HAP-1 (cell line): ENCODE measurements around the gene SMARCA4.

Experiments used
- DNase-seq, 2 experiments: peaks; one replicate each; pipeline ENCODE4 v3.0.0-alpha.2; 2016 to 2020; ENCODE audit warnings: low spot score in 2 of 2
- H3K27me3 ChIP-seq: fragments of 250-450 bp; sonication (Bioruptor Pico); 2 replicates; pipeline ENCODE4 v1.5.1; 2020; ENCODE audit warnings: low read depth, mild to moderate bottlenecking, moderate library complexity
- H3K36me3 ChIP-seq: fragments of 250-450 bp; sonication (Bioruptor Pico); replicated peaks from 2 replicates; pipeline ENCODE4 v1.5.1; 2020; ENCODE audit warnings: mild to moderate bottlenecking
- H3K4me1 ChIP-seq: fragments of 250-450 bp; sonication (Bioruptor Pico); 2 replicates; pipeline ENCODE4 v1.5.1; 2020; ENCODE audit warnings: mild to moderate bottlenecking
- H3K4me3 ChIP-seq: fragments of 250-450 bp; sonication (Bioruptor Pico); 2 replicates; pipeline ENCODE4 v1.5.1; 2020; ENCODE audit warnings: mild to moderate bottlenecking, moderate library complexity
- H3K9me3 ChIP-seq: fragments of 250-450 bp; sonication (Bioruptor Pico); 2 replicates; pipeline ENCODE4 v1.5.1; 2020; ENCODE audit warnings: mild to moderate bottlenecking, moderate library complexity
- in situ Hi-C: fragments of 300-500 bp; cut with MboI; formaldehyde crosslinking; loops from 3 replicates; pipeline ENCODE4 v1.14.3; 2020; ENCODE audit warnings: low sequenced_read_pairs, inconsistent platforms, mixed read lengths

Gene SMARCA4

GRCh38 chr19:11028146-11028545 is 67.3 kb downstream of the SMARCA4 start:
- no peak for DNase-seq
- no peak overlapping the region for H3K4me3 ChIP-seq
- in situ Hi-C loops = no loop called here
- H3K9me3 ChIP-seq = no peaks in the 10 kb centered on the region
- H3K27me3 ChIP-seq = no peaks in the 10 kb centered on the region
- peaks cover 90% of the 10 kb centered on the region for H3K36me3 ChIP-seq
- H3K4me1 ChIP-seq = no peaks in the 10 kb centered on the region

- H3K36me3 ChIP-seq = peaks cover 98% of the 10 kb centered on the region
- H3K4me1 ChIP-seq = no peaks in the 10 kb centered on the region
- H3K9me3 ChIP-seq = no peaks in the 10 kb centered on the region
- no peak for DNase-seq
- H3K27me3 ChIP-seq = no peaks in the 10 kb centered on the region
- no peak overlapping the region for H3K4me3 ChIP-seq
- in situ Hi-C loops = no loop called here
Observed at GRCh38 chr19:11031421-11032070, 70.7 kb downstream of the SMARCA4 start.

- in situ Hi-C loops = no loop called here
- no peaks in the 10 kb centered on the region for H3K9me3 ChIP-seq
- H3K4me3 ChIP-seq = no peak overlapping the region
Observed at GRCh38 chr19:11033251-11033650, 72.4 kb downstream of the SMARCA4 start.

GRCh38 chr19:11033763-11034162 is 72.9 kb downstream of the SMARCA4 start:
- in situ Hi-C loops = no loop called here
- Histone ChIP-seq H3K36me3 (peaks cover 97% of the 10 kb centered on the region), H3K27me3 (no peaks in the 10 kb centered on the region), H3K9me3 (no peaks in the 10 kb centered on the region), H3K4me1 (no peaks in the 10 kb centered on the region), H3K4me3 (no peak overlapping the region)
- DNase-seq = no peak

More at GRCh38 chr19:11033251-11033650, 72.4 kb downstream of the SMARCA4 start:
- no peak for DNase-seq
- peaks cover 97% of the 10 kb centered on the region for H3K36me3 ChIP-seq
- H3K4me1 ChIP-seq = no peaks in the 10 kb centered on the region
- H3K27me3 ChIP-seq = no peaks in the 10 kb centered on the region

- H3K36me3 ChIP-seq = peaks cover 97% of the 10 kb centered on the region
- no peaks in the 10 kb centered on the region for H3K4me1 ChIP-seq
- in situ Hi-C loops = no loop called here
- DNase-seq = no peak
- no peaks in the 10 kb centered on the region for H3K9me3 ChIP-seq
- H3K27me3 ChIP-seq = no peaks in the 10 kb centered on the region
- H3K4me3 ChIP-seq = no peak overlapping the region
Observed at GRCh38 chr19:11034449-11035213, 73.8 kb downstream of the SMARCA4 start.

GRCh38 chr19:11035441-11036377 is 74.9 kb downstream of the SMARCA4 start:
- in situ Hi-C loops = no loop called here
- peak; percentile 47 to 92 for DNase-seq
- H3K4me3 ChIP-seq = no peak overlapping the region
- no peaks in the 10 kb centered on the region for H3K9me3 ChIP-seq
- peaks cover 93% of the 10 kb centered on the region for H3K36me3 ChIP-seq
- no peaks in the 10 kb centered on the region for H3K27me3 ChIP-seq
- H3K4me1 ChIP-seq = no peaks in the 10 kb centered on the region

GRCh38 chr19:11038511-11038910 is 77.7 kb downstream of the SMARCA4 start:
- Histone ChIP-seq H3K9me3 (no peaks in the 10 kb centered on the region), H3K36me3 (peaks cover 88% of the 10 kb centered on the region), H3K4me3 (no peak overlapping the region), H3K4me1 (no peaks in the 10 kb centered on the region), H3K27me3 (no peaks in the 10 kb centered on the region)
- DNase-seq = no peak
- in situ Hi-C loops = no loop called here

- H3K4me1 ChIP-seq = no peaks in the 10 kb centered on the region
- peaks cover 72% of the 10 kb centered on the region for H3K36me3 ChIP-seq
- H3K27me3 ChIP-seq = no peaks in the 10 kb centered on the region
- in situ Hi-C loops = no loop called here
- no peaks in the 10 kb centered on the region for H3K9me3 ChIP-seq
- H3K4me3 ChIP-seq = no peak overlapping the region
- DNase-seq = no peak
Observed at GRCh38 chr19:11041194-11041593, 80.4 kb downstream of the SMARCA4 start.

GRCh38 chr19:11041966-11042627 is 81.3 kb downstream of the SMARCA4 start:
- Histone ChIP-seq H3K27me3 (no peaks in the 10 kb centered on the region), H3K4me1 (no peaks in the 10 kb centered on the region), H3K4me3 (no peak overlapping the region), H3K36me3 (peaks cover 63% of the 10 kb centered on the region), H3K9me3 (no peaks in the 10 kb centered on the region)
- in situ Hi-C loops = no loop called here
- no peak for DNase-seq

GRCh38 chr19:11044431-11044830 is 83.6 kb downstream of the SMARCA4 start:
- no peaks in the 10 kb centered on the region for H3K9me3 ChIP-seq
- H3K36me3 ChIP-seq = peaks cover 47% of the 10 kb centered on the region
- no peak overlapping the region for H3K4me3 ChIP-seq
- H3K4me1 ChIP-seq = no peaks in the 10 kb centered on the region
- H3K27me3 ChIP-seq = no peaks in the 10 kb centered on the region
- in situ Hi-C loops = no loop called here
- DNase-seq = no peak

GRCh38 chr19:11045536-11045935 is 84.7 kb downstream of the SMARCA4 start:
- H3K4me3 ChIP-seq = no peak overlapping the region
- in situ Hi-C loops = no loop called here
- peaks cover 43% of the 10 kb centered on the region for H3K36me3 ChIP-seq
- no peaks in the 10 kb centered on the region for H3K27me3 ChIP-seq
- no peaks in the 10 kb centered on the region for H3K9me3 ChIP-seq
- no peaks in the 10 kb centered on the region for H3K4me1 ChIP-seq
- no peak for DNase-seq

- DNase-seq = no peak
- in situ Hi-C loops = no loop called here
- Histone ChIP-seq H3K9me3 (no peaks in the 10 kb centered on the region), H3K27me3 (no peaks in the 10 kb centered on the region), H3K4me3 (no peak overlapping the region), H3K36me3 (peaks cover 36% of the 10 kb centered on the region), H3K4me1 (no peaks in the 10 kb centered on the region)
Observed at GRCh38 chr19:11046605-11047354, 86.0 kb downstream of the SMARCA4 start.

GRCh38 chr19:11047866-11048265 is 87.0 kb downstream of the SMARCA4 start:
- no peaks in the 10 kb centered on the region for H3K4me1 ChIP-seq
- H3K4me3 ChIP-seq = no peak overlapping the region
- no peaks in the 10 kb centered on the region for H3K9me3 ChIP-seq
- in situ Hi-C loops = no loop called here
- peaks cover 26% of the 10 kb centered on the region for H3K36me3 ChIP-seq
- DNase-seq = no peak
- no peaks in the 10 kb centered on the region for H3K27me3 ChIP-seq
